Measurements from ENCODE around the gene LMBR1. TPM values are rescaled to one million over a fixed set of nuclear protein-coding genes. Genes with fewer than 3 reads are reported as not detected.

LMBR1 gene
- total and polyA plus RNA-seq, 2 donors = 27.7 to 29.7 TPM

DNA sequence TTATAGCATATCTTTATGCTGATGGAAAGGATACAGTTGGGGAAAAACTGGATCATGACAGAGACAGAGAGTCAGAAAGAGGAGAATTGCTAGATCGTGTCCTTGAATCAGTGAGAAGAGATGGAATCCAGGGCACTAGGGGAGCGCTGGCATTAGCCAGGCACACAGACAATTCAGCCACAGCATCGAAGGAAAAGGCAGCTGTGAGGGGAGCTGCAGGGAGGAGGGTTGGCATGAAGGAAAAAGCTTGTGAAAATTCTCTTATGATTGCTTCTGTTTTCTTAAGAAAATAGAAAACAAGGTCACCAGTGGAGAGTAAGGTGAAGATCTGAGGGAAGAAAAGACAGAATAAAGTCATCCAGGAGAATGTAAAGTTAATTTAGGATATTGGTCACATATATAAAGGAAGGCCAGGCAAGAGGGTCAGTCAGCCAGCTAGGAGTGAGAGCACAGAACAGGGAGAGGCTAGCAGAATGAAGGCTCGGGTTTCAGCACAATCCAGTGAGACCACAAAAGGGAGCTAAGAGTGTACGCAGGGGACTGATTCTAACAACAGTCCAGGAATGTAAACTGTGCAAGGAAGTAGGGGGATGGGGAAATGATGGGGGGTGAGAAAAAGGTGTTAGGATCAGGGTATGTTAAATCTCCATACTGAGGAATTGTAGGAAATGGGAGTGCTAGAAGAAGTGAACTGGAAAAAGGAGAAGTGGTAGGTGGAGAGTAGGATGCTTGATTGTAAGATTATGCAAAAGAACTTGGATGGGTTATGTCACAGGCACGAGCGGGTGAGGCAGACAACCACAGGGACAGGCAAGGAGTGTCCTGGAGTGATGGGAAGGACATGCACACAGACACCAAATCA lies 140.4 kb downstream of the LMBR1 start:
- H3K4me1 ChIP-seq (ENCODE audit: control insufficient read depth in 2 of 2, insufficient read depth in 2 of 2, low read length in 2 of 2) = no peaks in the 10 kb centered on the region
- no peaks in the 10 kb centered on the region for H3K27me3 ChIP-seq (ENCODE audit: control insufficient read depth in 2 of 2, insufficient read depth in 1 of 2, low read length in 1 of 2)
- 93% methylated on average over 7 of the region's 7 CpGs for WGBS
- H3K9me3 ChIP-seq (ENCODE audit: control insufficient read depth in 2 of 2, insufficient read depth in 1 of 2, low read length in 1 of 2) = no peaks in the 10 kb centered on the region
- DNase-seq (ENCODE audit: low read depth in 6 of 9, low spot score in 9 of 9) = no peak
- no peak overlapping the region for H3K4me3 ChIP-seq (ENCODE audit: low read length in 2 of 2)
- H3K36me3 ChIP-seq (ENCODE audit: control insufficient read depth in 2 of 2, insufficient read depth in 2 of 2, low read length in 1 of 2) = peaks cover 3 to 4% of the 10 kb centered on the region in 2 donors
- H3K27ac ChIP-seq (ENCODE audit: low read depth in 1 of 2, low read length in 1 of 2) = no peak overlapping the region

- peak in 1 of 9 donors; percentile 4 for DNase-seq (ENCODE audit: low read depth in 6 of 9, low spot score in 9 of 9)
- no peaks in the 10 kb centered on the region for H3K27me3 ChIP-seq (ENCODE audit: control insufficient read depth in 2 of 2, insufficient read depth in 1 of 2, low read length in 1 of 2)
- no peak overlapping the region for H3K4me3 ChIP-seq (ENCODE audit: low read length in 2 of 2)
- 96% methylated on average over 3 of the region's 3 CpGs for WGBS
- H3K36me3 ChIP-seq (ENCODE audit: control insufficient read depth in 2 of 2, insufficient read depth in 2 of 2, low read length in 1 of 2) = peaks cover 3 to 4% of the 10 kb centered on the region in 2 donors
- H3K9me3 ChIP-seq (ENCODE audit: control insufficient read depth in 2 of 2, insufficient read depth in 1 of 2, low read length in 1 of 2) = no peaks in the 10 kb centered on the region
- no peaks in the 10 kb centered on the region for H3K4me1 ChIP-seq (ENCODE audit: control insufficient read depth in 2 of 2, insufficient read depth in 2 of 2, low read length in 2 of 2)
- no peak overlapping the region for H3K27ac ChIP-seq (ENCODE audit: low read depth in 1 of 2, low read length in 1 of 2)
These were observed 141.7 kb downstream of the LMBR1 start for GRCh38 chr7:156751319-156751718.

- H3K27ac ChIP-seq (ENCODE audit: low read depth in 1 of 2, low read length in 1 of 2) = no peak overlapping the region
- H3K4me1 ChIP-seq (ENCODE audit: control insufficient read depth in 2 of 2, insufficient read depth in 2 of 2, low read length in 2 of 2) = no peaks in the 10 kb centered on the region
- H3K4me3 ChIP-seq (ENCODE audit: low read length in 2 of 2) = no peak overlapping the region
- peaks cover 3 to 4% of the 10 kb centered on the region in 2 donors for H3K36me3 ChIP-seq (ENCODE audit: control insufficient read depth in 2 of 2, insufficient read depth in 2 of 2, low read length in 1 of 2)
- WGBS = 96% methylated on average over 1 of the region's 1 CpG
- no peaks in the 10 kb centered on the region for H3K9me3 ChIP-seq (ENCODE audit: control insufficient read depth in 2 of 2, insufficient read depth in 1 of 2, low read length in 1 of 2)
- no peak for DNase-seq (ENCODE audit: low read depth in 6 of 9, low spot score in 9 of 9)
- no peaks in the 10 kb centered on the region for H3K27me3 ChIP-seq (ENCODE audit: control insufficient read depth in 2 of 2, insufficient read depth in 1 of 2, low read length in 1 of 2)
These were observed 145.3 kb downstream of the LMBR1 start for GRCh38 chr7:156747718-156748117.

DNA sequence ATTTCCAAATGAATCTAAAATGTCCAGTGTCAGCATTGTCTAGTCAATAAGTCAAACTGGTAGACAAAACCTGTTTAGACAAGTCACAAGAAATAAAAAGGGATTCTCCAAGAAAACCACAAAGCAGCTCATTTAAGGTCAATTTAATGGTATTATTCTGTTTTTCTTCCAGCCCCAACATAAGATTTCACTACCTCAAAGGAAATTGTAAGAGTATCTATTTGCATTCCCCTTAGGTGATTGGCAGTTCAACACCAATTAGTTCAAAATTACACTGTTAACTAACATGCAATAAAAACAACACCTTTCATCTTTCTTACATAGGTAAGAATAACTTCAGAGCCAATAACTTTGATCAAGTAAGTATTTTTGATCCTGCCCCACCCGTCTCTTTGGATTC lies 146.1 kb downstream of the LMBR1 start:
- peaks cover 3 to 4% of the 10 kb centered on the region in 2 donors for H3K36me3 ChIP-seq (ENCODE audit: control insufficient read depth in 2 of 2, insufficient read depth in 2 of 2, low read length in 1 of 2)
- H3K9me3 ChIP-seq (ENCODE audit: control insufficient read depth in 2 of 2, insufficient read depth in 1 of 2, low read length in 1 of 2) = no peaks in the 10 kb centered on the region
- no peaks in the 10 kb centered on the region for H3K4me1 ChIP-seq (ENCODE audit: control insufficient read depth in 2 of 2, insufficient read depth in 2 of 2, low read length in 2 of 2)
- H3K4me3 ChIP-seq (ENCODE audit: low read length in 2 of 2) = no peak overlapping the region
- no peak overlapping the region for H3K27ac ChIP-seq (ENCODE audit: low read depth in 1 of 2, low read length in 1 of 2)
- WGBS = 99% methylated on average over 1 of the region's 1 CpG
- H3K27me3 ChIP-seq (ENCODE audit: control insufficient read depth in 2 of 2, insufficient read depth in 1 of 2, low read length in 1 of 2) = no peaks in the 10 kb centered on the region
- DNase-seq (ENCODE audit: low read depth in 6 of 9, low spot score in 9 of 9) = no peak

GRCh38 chr7:156739596-156739995 lies 153.4 kb downstream of the LMBR1 start:
- H3K36me3 ChIP-seq (ENCODE audit: control insufficient read depth in 2 of 2, insufficient read depth in 2 of 2, low read length in 1 of 2) = peaks cover 0 to 8% of the 10 kb centered on the region in 2 donors
- no peaks in the 10 kb centered on the region for H3K4me1 ChIP-seq (ENCODE audit: control insufficient read depth in 2 of 2, insufficient read depth in 2 of 2, low read length in 2 of 2)
- H3K4me3 ChIP-seq (ENCODE audit: low read length in 2 of 2) = no peak overlapping the region
- no peaks in the 10 kb centered on the region for H3K27me3 ChIP-seq (ENCODE audit: control insufficient read depth in 2 of 2, insufficient read depth in 1 of 2, low read length in 1 of 2)
- DNase-seq (ENCODE audit: low read depth in 6 of 9, low spot score in 9 of 9) = no peak
- 95% methylated on average over 5 of the region's 5 CpGs for WGBS
- H3K9me3 ChIP-seq (ENCODE audit: control insufficient read depth in 2 of 2, insufficient read depth in 1 of 2, low read length in 1 of 2) = no peaks in the 10 kb centered on the region
- H3K27ac ChIP-seq (ENCODE audit: low read depth in 1 of 2, low read length in 1 of 2) = no peak overlapping the region

- 98% methylated on average over 7 of the region's 7 CpGs for WGBS
- Histone ChIP-seq H3K36me3 (ENCODE audit: control insufficient read depth in 2 of 2, insufficient read depth in 2 of 2, low read length in 1 of 2) (peaks cover 0 to 17% of the 10 kb centered on the region in 2 donors), H3K4me1 (ENCODE audit: control insufficient read depth in 2 of 2, insufficient read depth in 2 of 2, low read length in 2 of 2) (no peaks in the 10 kb centered on the region), H3K27me3 (ENCODE audit: control insufficient read depth in 2 of 2, insufficient read depth in 1 of 2, low read length in 1 of 2) (no peaks in the 10 kb centered on the region), H3K9me3 (ENCODE audit: control insufficient read depth in 2 of 2, insufficient read depth in 1 of 2, low read length in 1 of 2) (no peaks in the 10 kb centered on the region), H3K27ac (ENCODE audit: low read depth in 1 of 2, low read length in 1 of 2) (no peak overlapping the region), H3K4me3 (ENCODE audit: low read length in 2 of 2) (no peak overlapping the region)
- no peak for DNase-seq (ENCODE audit: low read depth in 6 of 9, low spot score in 9 of 9)
These were observed 157.1 kb downstream of the LMBR1 start for GRCh38 chr7:156735851-156736250.

DNA sequence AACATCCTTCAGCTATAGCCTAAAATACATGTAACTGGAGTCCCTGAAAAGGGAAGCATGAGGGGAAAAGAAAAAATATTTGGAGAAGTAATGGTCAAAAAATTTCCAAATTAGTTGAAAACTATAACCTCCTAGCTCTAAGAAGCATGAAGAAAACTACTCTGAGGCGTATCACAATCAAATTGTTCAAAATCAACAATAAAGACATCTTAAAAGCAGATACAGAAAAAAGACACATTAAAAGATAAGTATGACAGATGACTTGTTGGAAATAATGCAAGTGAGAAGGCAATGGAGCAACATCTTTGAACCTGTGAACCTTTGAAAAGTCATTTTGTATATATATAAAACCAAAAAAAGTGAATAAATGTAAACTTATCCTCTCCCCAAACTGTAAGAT lies 159.3 kb downstream of the LMBR1 start:
- no peak overlapping the region for H3K4me3 ChIP-seq (ENCODE audit: low read length in 2 of 2)
- DNase-seq (ENCODE audit: low read depth in 6 of 9, low spot score in 9 of 9) = no peak
- no peaks in the 10 kb centered on the region for H3K27me3 ChIP-seq (ENCODE audit: control insufficient read depth in 2 of 2, insufficient read depth in 1 of 2, low read length in 1 of 2)
- no peaks in the 10 kb centered on the region for H3K4me1 ChIP-seq (ENCODE audit: control insufficient read depth in 2 of 2, insufficient read depth in 2 of 2, low read length in 2 of 2)
- no peak overlapping the region for H3K27ac ChIP-seq (ENCODE audit: low read depth in 1 of 2, low read length in 1 of 2)
- H3K9me3 ChIP-seq (ENCODE audit: control insufficient read depth in 2 of 2, insufficient read depth in 1 of 2, low read length in 1 of 2) = no peaks in the 10 kb centered on the region
- 96% methylated on average over 1 of the region's 1 CpG for WGBS
- H3K36me3 ChIP-seq (ENCODE audit: control insufficient read depth in 2 of 2, insufficient read depth in 2 of 2, low read length in 1 of 2) = peaks cover 0 to 9% of the 10 kb centered on the region in 2 donors

- H3K36me3 ChIP-seq (ENCODE audit: control insufficient read depth in 2 of 2, insufficient read depth in 2 of 2, low read length in 1 of 2) = peaks cover 0 to 9% of the 10 kb centered on the region in 2 donors
These were observed 160.8 kb downstream of the LMBR1 start for GRCh38 chr7:156732091-156732625.

DNA sequence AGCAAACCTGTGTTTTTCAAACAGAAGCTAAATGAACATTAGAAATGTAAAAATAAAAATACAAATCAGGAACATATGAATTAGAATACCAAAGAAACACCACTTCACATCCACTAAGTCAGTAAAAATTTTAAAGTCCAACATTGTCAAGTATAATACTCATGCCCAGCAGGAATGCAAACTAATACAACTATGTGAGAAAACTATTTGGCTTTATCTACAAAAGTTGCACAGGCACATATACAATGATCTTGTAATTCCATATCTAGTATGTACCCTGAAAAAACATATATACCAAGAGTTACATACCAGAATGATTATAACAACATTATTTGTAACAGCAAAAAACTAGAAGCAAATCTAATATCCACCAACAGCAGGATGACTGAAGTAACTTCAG lies 161.3 kb downstream of the LMBR1 start:
- no peaks in the 10 kb centered on the region for H3K27me3 ChIP-seq (ENCODE audit: control insufficient read depth in 2 of 2, insufficient read depth in 1 of 2, low read length in 1 of 2)
- H3K27ac ChIP-seq (ENCODE audit: low read depth in 1 of 2, low read length in 1 of 2) = no peak overlapping the region

More at GRCh38 chr7:156732091-156732625, 160.8 kb downstream of the LMBR1 start:
- Histone ChIP-seq H3K27me3 (ENCODE audit: control insufficient read depth in 2 of 2, insufficient read depth in 1 of 2, low read length in 1 of 2) (no peaks in the 10 kb centered on the region), H3K9me3 (ENCODE audit: control insufficient read depth in 2 of 2, insufficient read depth in 1 of 2, low read length in 1 of 2) (no peaks in the 10 kb centered on the region), H3K4me1 (ENCODE audit: control insufficient read depth in 2 of 2, insufficient read depth in 2 of 2, low read length in 2 of 2) (no peaks in the 10 kb centered on the region), H3K4me3 (ENCODE audit: low read length in 2 of 2) (no peak overlapping the region), H3K27ac (ENCODE audit: low read depth in 1 of 2, low read length in 1 of 2) (no peak overlapping the region)
- WGBS = 95% methylated on average over 4 of the region's 4 CpGs
- no peak for DNase-seq (ENCODE audit: low read depth in 6 of 9, low spot score in 9 of 9)

More for the DNA sequence above, 161.3 kb downstream of the LMBR1 start:
- no peaks in the 10 kb centered on the region for H3K4me1 ChIP-seq (ENCODE audit: control insufficient read depth in 2 of 2, insufficient read depth in 2 of 2, low read length in 2 of 2)
- no peak overlapping the region for H3K4me3 ChIP-seq (ENCODE audit: low read length in 2 of 2)
- no peaks in the 10 kb centered on the region for H3K9me3 ChIP-seq (ENCODE audit: control insufficient read depth in 2 of 2, insufficient read depth in 1 of 2, low read length in 1 of 2)
- no peak for DNase-seq (ENCODE audit: low read depth in 6 of 9, low spot score in 9 of 9)
- H3K36me3 ChIP-seq (ENCODE audit: control insufficient read depth in 2 of 2, insufficient read depth in 2 of 2, low read length in 1 of 2) = peaks cover 0 to 9% of the 10 kb centered on the region in 2 donors

Data from thymus (tissue), 11 donors.